ENCODE data around the gene PPFIA4.

DNA sequence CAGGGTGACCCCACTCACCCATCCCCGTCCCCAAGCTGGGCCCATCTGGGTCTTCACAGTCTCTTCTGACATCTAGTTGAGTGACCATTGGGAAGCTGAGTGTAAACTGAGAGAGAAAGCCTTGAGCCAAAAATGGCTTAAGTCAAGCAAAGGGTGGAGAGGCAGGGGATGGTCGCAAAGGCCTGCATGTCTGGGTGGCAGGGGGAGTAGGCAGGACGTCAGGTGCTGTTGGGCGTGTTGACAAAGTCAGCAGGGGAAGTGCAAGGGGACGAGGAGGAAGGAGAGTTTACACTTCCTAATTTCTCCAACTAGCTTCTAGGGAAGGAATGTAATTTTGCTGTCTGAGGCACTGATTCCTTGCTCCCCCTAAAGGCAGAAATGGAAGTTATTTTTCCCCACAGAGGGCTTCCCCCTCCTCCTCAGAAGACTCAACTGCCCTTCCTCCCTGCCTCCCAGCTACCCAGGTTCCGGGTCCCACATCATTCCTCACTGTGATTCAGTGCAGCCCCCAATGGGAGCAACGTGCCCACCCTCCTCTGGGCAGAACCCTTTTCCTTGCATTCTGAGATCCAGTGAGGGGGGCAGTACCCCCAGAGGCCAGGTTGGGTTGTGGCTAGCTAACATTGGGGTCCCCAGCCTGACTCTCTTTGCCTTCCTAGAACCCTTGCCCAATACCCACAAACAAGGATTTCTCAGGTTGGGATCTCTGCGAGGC, 100.0 kb downstream of the PPFIA4 start:
- no peak for TF ChIP-seq EZH2 (IDR thresholded peaks at IDR 0.05; ENCODE audit: insufficient read depth, low read length)
- TF ChIP-seq, protein P1, sequence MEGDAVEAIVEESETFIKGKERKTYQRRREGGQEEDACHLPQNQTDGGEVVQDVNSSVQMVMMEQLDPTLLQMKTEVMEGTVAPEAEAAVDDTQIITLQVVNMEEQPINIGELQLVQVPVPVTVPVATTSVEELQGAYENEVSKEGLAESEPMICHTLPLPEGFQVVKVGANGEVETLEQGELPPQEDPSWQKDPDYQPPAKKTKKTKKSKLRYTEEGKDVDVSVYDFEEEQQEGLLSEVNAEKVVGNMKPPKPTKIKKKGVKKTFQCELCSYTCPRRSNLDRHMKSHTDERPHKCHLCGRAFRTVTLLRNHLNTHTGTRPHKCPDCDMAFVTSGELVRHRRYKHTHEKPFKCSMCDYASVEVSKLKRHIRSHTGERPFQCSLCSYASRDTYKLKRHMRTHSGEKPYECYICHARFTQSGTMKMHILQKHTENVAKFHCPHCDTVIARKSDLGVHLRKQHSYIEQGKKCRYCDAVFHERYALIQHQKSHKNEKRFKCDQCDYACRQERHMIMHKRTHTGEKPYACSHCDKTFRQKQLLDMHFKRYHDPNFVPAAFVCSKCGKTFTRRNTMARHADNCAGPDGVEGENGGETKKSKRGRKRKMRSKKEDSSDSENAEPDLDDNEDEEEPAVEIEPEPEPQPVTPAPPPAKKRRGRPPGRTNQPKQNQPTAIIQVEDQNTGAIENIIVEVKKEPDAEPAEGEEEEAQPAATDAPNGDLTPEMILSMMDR (IDR thresholded peaks at IDR 0.05; ENCODE audit: insufficient read depth, low read depth, low read length), result peak; percentile 42
